SKM-1 treated with dmso at 0.1 percent for 144 hours (cell line): ENCODE measurements around the gene EHMT1.

Source experiments
- DNase-seq: peaks from one replicate; lab custom pipeline; 2025; ENCODE audit not compliant: unreplicated experiment; lab: John Stamatoyannopoulos, UW

EHMT1 gene

GRCh38 chr9:137671721-137672120, 52.9 kb downstream of the EHMT1 start:
- no peak for DNase-seq

GRCh38 chr9:137672907-137673791, 54.3 kb downstream of the EHMT1 start:
- DNase-seq: peak; percentile 21

GRCh38 chr9:137673886-137674285, 55.1 kb downstream of the EHMT1 start:
- DNase-seq: no peak

GRCh38 chr9:137674307-137674975, 55.6 kb downstream of the EHMT1 start:
- DNase-seq: no peak

GRCh38 chr9:137674976-137675320, 56.1 kb downstream of the EHMT1 start:
- no peak for DNase-seq

- no peak for DNase-seq
Observed at GRCh38 chr9:137676998-137677397, 58.2 kb downstream of the EHMT1 start.

GRCh38 chr9:137678202-137678601, 59.4 kb downstream of the EHMT1 start:
- DNase-seq: no peak

GRCh38 chr9:137679249-137679648, 60.4 kb downstream of the EHMT1 start:
- no peak for DNase-seq

- no peak for DNase-seq
Observed at GRCh38 chr9:137679695-137680305, 61.0 kb downstream of the EHMT1 start.

GRCh38 chr9:137680444-137681358, 61.9 kb downstream of the EHMT1 start:
- no peak for DNase-seq

GRCh38 chr9:137682428-137683105, 63.8 kb downstream of the EHMT1 start:
- DNase-seq: no peak

- no peak for DNase-seq
Observed at GRCh38 chr9:137683262-137683864, 64.6 kb downstream of the EHMT1 start.

- no peak for DNase-seq
Observed at GRCh38 chr9:137685035-137685740, 66.4 kb downstream of the EHMT1 start.

GRCh38 chr9:137685741-137686420, 67.1 kb downstream of the EHMT1 start:
- no peak for DNase-seq

GRCh38 chr9:137688261-137688660, 69.5 kb downstream of the EHMT1 start:
- DNase-seq: no peak

- peak; percentile 5 for DNase-seq
Observed at GRCh38 chr9:137688725-137689124, 69.9 kb downstream of the EHMT1 start.

GRCh38 chr9:137689745-137690529, 71.1 kb downstream of the EHMT1 start:
- DNase-seq: no peak
